Measurements from ENCODE around the gene IDNK. TPM values are rescaled to one million over a fixed set of nuclear protein-coding genes. Genes with fewer than 3 reads are reported as not detected.

The IDNK gene
- total RNA-seq, 1 donor from 2014 or later = 4.3 TPM

DNA sequence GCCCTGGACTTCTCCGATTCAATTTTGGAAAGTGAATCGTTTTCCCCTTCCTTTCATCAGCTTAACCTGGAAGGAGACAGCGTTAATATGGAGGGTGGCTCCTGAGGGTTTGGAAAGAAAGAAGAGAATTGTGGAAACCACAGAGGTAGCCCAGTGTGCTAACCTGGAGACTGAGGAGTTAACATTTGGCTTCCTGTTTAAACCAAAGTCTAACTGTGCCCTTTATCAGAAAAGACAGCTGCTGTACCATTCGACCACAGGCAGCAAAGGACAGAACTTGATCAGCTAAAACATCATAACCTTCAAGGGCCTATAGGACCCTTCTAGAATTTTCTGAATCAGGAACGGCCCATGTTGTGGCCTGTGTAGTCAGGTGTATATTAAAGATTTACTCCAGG is 735 bp downstream of the IDNK start:
- Mint-ChIP-seq H3K36me3 (ENCODE audit: unreplicated experiment) (no peaks in the 10 kb centered on the region), H3K27ac (ENCODE audit: unreplicated experiment) (peak overlapping the region; percentile 81), H3K4me3 (ENCODE audit: unreplicated experiment) (peak overlapping the region; percentile 87), H3K9me3 (ENCODE audit: unreplicated experiment) (no peaks in the 10 kb centered on the region), H3K27me3 (ENCODE audit: unreplicated experiment) (peaks cover 7% of the 10 kb centered on the region), H3K4me1 (ENCODE audit: unreplicated experiment) (peaks cover 17% of the 10 kb centered on the region)
- DNase-seq (ENCODE audit: extremely low spot score, unreplicated experiment) = no peak
- TF ChIP-seq, protein P1, sequence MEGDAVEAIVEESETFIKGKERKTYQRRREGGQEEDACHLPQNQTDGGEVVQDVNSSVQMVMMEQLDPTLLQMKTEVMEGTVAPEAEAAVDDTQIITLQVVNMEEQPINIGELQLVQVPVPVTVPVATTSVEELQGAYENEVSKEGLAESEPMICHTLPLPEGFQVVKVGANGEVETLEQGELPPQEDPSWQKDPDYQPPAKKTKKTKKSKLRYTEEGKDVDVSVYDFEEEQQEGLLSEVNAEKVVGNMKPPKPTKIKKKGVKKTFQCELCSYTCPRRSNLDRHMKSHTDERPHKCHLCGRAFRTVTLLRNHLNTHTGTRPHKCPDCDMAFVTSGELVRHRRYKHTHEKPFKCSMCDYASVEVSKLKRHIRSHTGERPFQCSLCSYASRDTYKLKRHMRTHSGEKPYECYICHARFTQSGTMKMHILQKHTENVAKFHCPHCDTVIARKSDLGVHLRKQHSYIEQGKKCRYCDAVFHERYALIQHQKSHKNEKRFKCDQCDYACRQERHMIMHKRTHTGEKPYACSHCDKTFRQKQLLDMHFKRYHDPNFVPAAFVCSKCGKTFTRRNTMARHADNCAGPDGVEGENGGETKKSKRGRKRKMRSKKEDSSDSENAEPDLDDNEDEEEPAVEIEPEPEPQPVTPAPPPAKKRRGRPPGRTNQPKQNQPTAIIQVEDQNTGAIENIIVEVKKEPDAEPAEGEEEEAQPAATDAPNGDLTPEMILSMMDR (IDR thresholded peaks at IDR 0.05) = no peak

DNA sequence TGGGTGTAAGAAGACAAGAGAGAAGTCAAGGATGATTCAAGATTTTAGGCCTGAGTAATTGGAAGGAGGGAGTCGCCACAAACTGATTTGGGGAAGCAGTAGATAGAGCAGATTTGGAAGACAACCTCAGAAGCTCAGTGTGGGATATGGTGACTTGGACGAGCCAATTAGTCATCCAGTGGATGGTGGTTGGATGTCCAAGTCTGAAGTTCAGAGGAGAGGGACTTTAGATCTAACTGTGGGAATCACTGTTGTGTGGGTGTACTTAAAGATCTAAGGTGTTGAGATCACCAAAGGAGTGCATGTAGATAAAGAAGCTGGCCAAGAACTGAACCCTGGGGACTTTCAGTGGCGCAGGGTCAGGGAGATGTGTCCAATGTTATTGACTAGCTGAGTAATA is 2.2 kb downstream of the IDNK start:
- Mint-ChIP-seq H3K27me3 (ENCODE audit: unreplicated experiment) (peaks cover 2% of the 10 kb centered on the region), H3K9me3 (ENCODE audit: unreplicated experiment) (no peaks in the 10 kb centered on the region), H3K4me3 (ENCODE audit: unreplicated experiment) (no peak overlapping the region), H3K36me3 (ENCODE audit: unreplicated experiment) (no peaks in the 10 kb centered on the region), H3K27ac (ENCODE audit: unreplicated experiment) (no peak overlapping the region), H3K4me1 (ENCODE audit: unreplicated experiment) (peaks cover 17% of the 10 kb centered on the region)
- TF ChIP-seq, protein P1 (IDR thresholded peaks at IDR 0.05) = no peak
- no peak for DNase-seq (ENCODE audit: extremely low spot score, unreplicated experiment)

DNA sequence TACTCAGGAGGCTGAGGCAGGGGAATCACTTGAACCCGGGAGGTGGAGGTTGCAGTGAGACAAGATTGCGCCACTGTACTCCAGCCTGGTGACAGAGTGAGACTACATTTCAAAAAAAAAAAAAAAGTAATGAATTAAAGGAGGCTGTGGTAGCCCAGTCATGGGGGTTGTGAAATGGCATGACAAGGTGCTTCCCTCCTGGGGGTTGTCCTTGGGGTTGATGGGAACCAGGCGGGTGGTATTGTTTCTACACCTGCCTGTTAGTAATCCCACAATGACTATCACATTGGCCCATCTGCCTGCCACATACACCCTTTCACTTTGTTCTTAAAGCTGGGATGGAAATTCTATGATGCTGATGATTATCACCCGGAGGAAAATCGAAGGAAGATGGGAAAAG is 5.6 kb downstream of the IDNK start:
- H3K4me1 Mint-ChIP-seq (ENCODE audit: unreplicated experiment) = peaks cover 12% of the 10 kb centered on the region
- H3K9me3 Mint-ChIP-seq (ENCODE audit: unreplicated experiment) = no peaks in the 10 kb centered on the region
- TF ChIP-seq, protein P1 (IDR thresholded peaks at IDR 0.05) = no peak
- no peaks in the 10 kb centered on the region for H3K27me3 Mint-ChIP-seq (ENCODE audit: unreplicated experiment)
- peaks cover 3% of the 10 kb centered on the region for H3K36me3 Mint-ChIP-seq (ENCODE audit: unreplicated experiment)
- DNase-seq (ENCODE audit: extremely low spot score, unreplicated experiment) = no peak
- H3K4me3 Mint-ChIP-seq (ENCODE audit: unreplicated experiment) = no peak overlapping the region
- no peak overlapping the region for H3K27ac Mint-ChIP-seq (ENCODE audit: unreplicated experiment)

DNA sequence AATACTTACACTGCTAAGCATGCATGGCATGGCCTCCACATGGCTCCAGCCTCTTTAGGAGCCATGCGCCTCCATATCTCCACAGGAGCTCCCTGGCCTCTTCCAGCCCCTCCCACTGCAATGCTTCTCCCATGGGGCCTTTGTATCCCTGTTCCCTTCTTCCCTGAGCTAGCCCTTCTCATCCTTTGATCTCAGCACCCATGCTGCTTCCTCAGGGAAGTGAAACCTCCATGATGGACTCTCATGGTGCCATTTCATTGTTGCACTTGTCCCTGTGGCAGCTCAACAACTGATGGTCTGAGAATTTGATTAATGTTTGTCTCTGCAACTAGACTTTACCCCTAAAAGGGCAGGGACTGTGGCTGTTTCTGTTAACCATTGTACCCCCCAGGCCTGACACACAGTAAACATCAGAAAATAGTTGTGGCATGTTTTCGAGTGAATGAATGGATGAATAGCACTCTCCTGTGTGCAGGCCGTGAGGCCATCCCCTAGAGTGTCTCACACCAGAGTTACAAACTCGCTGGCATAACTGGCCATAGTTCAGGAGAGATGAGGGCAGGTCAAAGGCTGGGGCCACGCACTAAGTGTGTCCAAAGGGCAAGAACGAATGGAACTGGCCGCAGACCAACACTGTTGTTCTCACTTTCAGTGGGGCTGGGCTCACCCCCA is 6.6 kb downstream of the IDNK start:
- no peak for DNase-seq (ENCODE audit: extremely low spot score, unreplicated experiment)
- Mint-ChIP-seq H3K27ac (ENCODE audit: unreplicated experiment) (no peak overlapping the region), H3K9me3 (ENCODE audit: unreplicated experiment) (no peaks in the 10 kb centered on the region), H3K27me3 (ENCODE audit: unreplicated experiment) (no peaks in the 10 kb centered on the region), H3K4me1 (ENCODE audit: unreplicated experiment) (peaks cover 2% of the 10 kb centered on the region), H3K36me3 (ENCODE audit: unreplicated experiment) (peaks cover 3% of the 10 kb centered on the region), H3K4me3 (ENCODE audit: unreplicated experiment) (no peak overlapping the region)
- TF ChIP-seq, protein P1 (IDR thresholded peaks at IDR 0.05) = no peak

DNA sequence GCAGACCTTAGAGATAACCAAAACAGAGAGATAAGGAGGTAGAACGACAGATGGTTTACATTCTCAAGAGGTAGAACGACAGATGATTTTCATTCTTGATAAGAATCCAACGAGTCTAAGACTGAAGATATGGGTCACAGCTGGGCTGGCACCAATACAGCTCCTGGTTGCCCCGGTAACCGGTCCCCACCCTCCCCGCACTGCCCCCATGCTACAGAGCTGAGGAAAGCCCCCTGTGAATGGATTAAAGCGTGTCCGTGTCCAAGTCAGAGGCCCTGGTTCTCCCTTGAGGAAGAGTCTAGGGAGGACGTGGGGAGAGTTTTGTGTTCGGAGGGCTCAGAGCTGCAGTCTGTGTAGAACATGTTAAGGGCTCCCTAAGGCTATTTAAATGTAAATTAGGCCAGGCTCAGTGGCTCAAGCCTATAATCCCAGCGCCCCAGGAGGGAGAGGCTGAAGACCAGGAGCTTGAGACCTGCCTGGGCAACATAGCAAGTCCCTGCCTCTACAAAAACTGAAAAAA is 8.1 kb downstream of the IDNK start:
- H3K4me1 Mint-ChIP-seq (ENCODE audit: unreplicated experiment) = peaks cover 2% of the 10 kb centered on the region
- TF ChIP-seq, protein P1 (IDR thresholded peaks at IDR 0.05) = no peak
- H3K27ac Mint-ChIP-seq (ENCODE audit: unreplicated experiment) = no peak overlapping the region
- H3K36me3 Mint-ChIP-seq (ENCODE audit: unreplicated experiment) = peaks cover 3% of the 10 kb centered on the region
- H3K27me3 Mint-ChIP-seq (ENCODE audit: unreplicated experiment) = no peaks in the 10 kb centered on the region
- no peaks in the 10 kb centered on the region for H3K9me3 Mint-ChIP-seq (ENCODE audit: unreplicated experiment)
- no peak overlapping the region for H3K4me3 Mint-ChIP-seq (ENCODE audit: unreplicated experiment)
- DNase-seq (ENCODE audit: extremely low spot score, unreplicated experiment) = no peak
